Ovary (tissue), 9 donors: ENCODE measurements around the gene NEDD4L. TPM values are rescaled to one million over a fixed set of nuclear protein-coding genes. Genes with fewer than 3 reads are reported as not detected.

Experiments used
- DNase-seq, 5 donors: peaks; one replicate each; pipeline ENCODE4 v3.0.0-alpha.2; 2019 to 2020
- H3K27ac ChIP-seq, 2 donors: fragments of 200-600 bp; one replicate each; pipeline versions ENCODE4 v1.5.1 to v1.8.0; 2019 to 2022
- H3K27me3 ChIP-seq: fragments of 200-600 bp; one replicate; pipeline ENCODE4 v1.8.0; 2022
- H3K36me3 ChIP-seq: fragments of 200-600 bp; sonication (generic); one replicate; pipeline ENCODE4 v1.5.1; 2019
- H3K4me1 ChIP-seq: one replicate; pipeline ENCODE4 v1.8.1; 2013; ENCODE audit warnings: mild to moderate bottlenecking, moderate library complexity; ENCODE audit not compliant: insufficient read depth
- H3K4me3 ChIP-seq: fragments of 200-600 bp; sonication (generic); one replicate; pipeline ENCODE4 v1.5.1; 2017
- H3K9me3 ChIP-seq, 2 donors: fragments of 200-600 bp in 1 of 2; sonication (generic) in 1 of 2; one replicate each; pipeline versions ENCODE4 v1.5.1 to v1.8.1; 2013 to 2019; ENCODE audit warnings: mild to moderate bottlenecking in 1 of 2, moderate library complexity in 1 of 2
- CTCF ChIP-seq, 3 donors: fragments of 450-650 bp in 2 of 3; fragments of 200-600 bp in 1 of 3; IDR thresholded peaks; one replicate each; pipeline versions ENCODE4 v1.5.1 to v1.8.0; 2016 to 2022; ENCODE audit warnings: antibody characterized with exemption in 3 of 3, mild to moderate bottlenecking in 1 of 3
- EP300 ChIP-seq: sonication (generic); formaldehyde crosslinking; IDR thresholded peaks from one replicate; pipeline ENCODE4 v1.6.1; 2017; ENCODE audit warnings: antibody characterized with exemption
- POLR2A ChIP-seq: fragments of 450-650 bp; IDR thresholded peaks from one replicate; pipeline ENCODE4 v1.6.1; 2017; ENCODE audit warnings: antibody characterized with exemption, mild to moderate bottlenecking, moderate library complexity
- whole genome bisulfite sequencing, 3 donors: extraction: QIAGEN DNeasy Blood & Tissue Kit in 1 of 3; methylation state at CpG; one replicate each; pipeline versions ENCODE4 v1.1.5 to v1.1.7; 2013 to 2017; 5-methylcytosine and 5-hydroxymethylcytosine counted together
- intact Hi-C, 4 donors: fragments of 100-400 bp; cut with DNase I; formaldehyde crosslinking; loops; one replicate each; pipeline versions ENCODE4 v1.11.0 to v1.15.1; 2022 to 2023
- polyA plus RNA-seq, 2 donors: library from polyadenylated mRNA; stranded (reverse); fragments of 200-250 nt in 1 of 2; fragments of 350-450 nt in 1 of 2; fragmentation: Illumina TruSeq in 1 of 2; extraction: RNeasy Lipid Tissue Mini Kit (QIAGEN cat#74804) in 1 of 2; gene quantifications; one replicate each; pipeline ENCODE4 v1.2.3, GENCODE V29; 2013 to 2014
- total RNA-seq, 7 donors: library from RNA; depleted of rRNA in 2 of 7; stranded (reverse); fragments of >200 nt in 2 of 7; fragmentation: NEBNext Ultra II Directional in 3 of 7; extraction: Animal tissue kit (Norgen Biotek cat#: 25700) in 3 of 7; gene quantifications; one replicate each; pipeline versions ENCODE4 v1.1.0 to v1.2.4, GENCODE V29; 2016 to 2023
- donor health status: DM: no; HTN: no; CAD: no; lungs with moderate emphysema.
- donor health status: DM: no; HTN: no; CAD: no.
- donor health status: Bipolar disorder and iron deficiency.
- donor health status: DM: yes; HTN: yes; CAD: no.
- donor health status: DM: no; HTN: no; CAD: no.
- donor health status: DM: yes; HTN: yes; CAD: no.

Gene NEDD4L
- total and polyA plus RNA-seq, 9 donors, result 11.0 to 75.2 (median 18.2) TPM

DNA sequence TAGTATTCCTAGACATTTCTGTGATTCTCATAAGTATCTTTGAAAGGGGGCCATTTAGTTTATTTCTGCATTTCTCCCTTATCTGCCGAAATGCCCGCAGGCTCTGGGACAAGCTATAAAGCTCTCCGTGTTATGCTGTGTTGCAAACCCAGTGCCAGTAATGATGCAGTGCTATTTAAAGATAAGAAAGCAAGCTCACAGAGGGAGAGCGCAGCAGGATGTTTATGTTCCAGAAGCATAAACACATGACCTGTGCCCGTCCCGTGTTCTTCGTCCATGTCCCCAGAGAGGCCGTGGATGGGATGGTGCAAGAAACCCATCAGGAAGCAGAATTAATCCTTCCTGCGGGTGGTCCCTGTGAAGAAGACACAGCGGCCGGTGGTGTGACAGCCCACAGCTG is 99.4 kb downstream of the NEDD4L start:
- no peak for TF ChIP-seq EP300
- 11 to 30% (median 22%) methylated on average over 11 of the region's 11 CpGs for WGBS, 3 donors

GRCh38 chr18:58144106-58144505 is 100.1 kb downstream of the NEDD4L start:
- intact Hi-C loops, result no loop called here
- TF ChIP-seq CTCF (IDR thresholded peaks at IDR 0.05) (no peak), POLR2A (no peak), EP300 (no peak)
- no peak for DNase-seq
- no peaks in the 10 kb centered on the region for H3K9me3 ChIP-seq
- 85 to 89% (median 88%) methylated on average over 4 of the region's 4 CpGs for WGBS, 3 donors
- no peaks in the 10 kb centered on the region for H3K27me3 ChIP-seq
- H3K27ac ChIP-seq, result no peak overlapping the region
- H3K4me3 ChIP-seq, result no peak overlapping the region
- H3K4me1 ChIP-seq, result peaks cover 8% of the 10 kb centered on the region
- H3K36me3 ChIP-seq, result no peaks in the 10 kb centered on the region

More for the DNA sequence above, 99.4 kb downstream of the NEDD4L start:
- H3K9me3 ChIP-seq, result no peaks in the 10 kb centered on the region
- H3K27ac ChIP-seq, result no peak overlapping the region
- H3K36me3 ChIP-seq, result no peaks in the 10 kb centered on the region
- peaks cover 8% of the 10 kb centered on the region for H3K4me1 ChIP-seq
- no peak overlapping the region for H3K4me3 ChIP-seq
- H3K27me3 ChIP-seq, result no peaks in the 10 kb centered on the region
- intact Hi-C loops, result no loop called here
- no peak for DNase-seq

DNA sequence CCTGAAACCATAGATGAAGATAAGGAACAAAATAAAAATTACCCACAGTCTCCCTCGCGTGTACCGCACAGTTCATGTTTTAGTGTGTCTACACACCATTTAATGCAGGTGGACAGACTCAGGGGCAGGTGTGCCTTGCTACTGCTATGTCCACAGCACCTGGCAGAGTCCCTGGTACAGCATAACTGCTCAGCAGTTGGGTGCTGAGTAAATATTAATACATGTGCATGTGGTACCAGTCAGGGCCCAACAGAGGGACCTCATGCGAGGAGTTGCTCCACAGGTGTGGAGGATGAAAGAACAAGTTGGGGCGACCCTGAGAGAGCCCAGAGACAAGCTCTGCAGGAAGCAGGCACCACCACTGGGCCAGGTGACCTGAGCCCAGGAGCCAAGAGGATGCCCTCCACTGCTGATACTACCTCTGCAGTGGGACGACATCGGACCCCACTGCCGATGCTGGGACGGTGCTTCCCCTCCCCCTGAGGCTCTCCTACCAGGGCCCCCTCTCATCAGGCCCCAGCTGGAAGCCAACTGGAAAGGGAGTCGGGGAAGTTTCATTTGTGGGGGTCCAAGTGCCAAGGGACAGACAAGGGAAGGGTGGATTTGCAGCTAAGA is 100.8 kb downstream of the NEDD4L start:
- no peaks in the 10 kb centered on the region for H3K9me3 ChIP-seq
- no peak overlapping the region for H3K4me3 ChIP-seq
- no peak overlapping the region for H3K27ac ChIP-seq
- no peak for DNase-seq
- 91 to 93% (median 92%) methylated on average over 10 of the region's 10 CpGs for WGBS, 3 donors
- H3K4me1 ChIP-seq, result peaks cover 8% of the 10 kb centered on the region
- H3K36me3 ChIP-seq, result no peaks in the 10 kb centered on the region
- intact Hi-C loops, result no loop called here
- no peak for TF ChIP-seq CTCF (IDR thresholded peaks at IDR 0.05)
- TF ChIP-seq POLR2A, result no peak
- TF ChIP-seq EP300, result no peak
- no peaks in the 10 kb centered on the region for H3K27me3 ChIP-seq

GRCh38 chr18:58146099-58146498 is 102.1 kb downstream of the NEDD4L start:
- Histone ChIP-seq H3K27me3 (no peaks in the 10 kb centered on the region), H3K4me3 (no peak overlapping the region), H3K27ac (no peak overlapping the region), H3K9me3 (no peaks in the 10 kb centered on the region), H3K4me1 (peaks cover 8% of the 10 kb centered on the region), H3K36me3 (no peaks in the 10 kb centered on the region)
- 96 to 98% (median 97%) methylated on average over 8 of the region's 8 CpGs for WGBS, 3 donors
- TF ChIP-seq POLR2A, result no peak
- TF ChIP-seq EP300, result no peak
- TF ChIP-seq CTCF (IDR thresholded peaks at IDR 0.05), result no peak
- intact Hi-C loops, result no loop called here
- DNase-seq, result no peak

DNA sequence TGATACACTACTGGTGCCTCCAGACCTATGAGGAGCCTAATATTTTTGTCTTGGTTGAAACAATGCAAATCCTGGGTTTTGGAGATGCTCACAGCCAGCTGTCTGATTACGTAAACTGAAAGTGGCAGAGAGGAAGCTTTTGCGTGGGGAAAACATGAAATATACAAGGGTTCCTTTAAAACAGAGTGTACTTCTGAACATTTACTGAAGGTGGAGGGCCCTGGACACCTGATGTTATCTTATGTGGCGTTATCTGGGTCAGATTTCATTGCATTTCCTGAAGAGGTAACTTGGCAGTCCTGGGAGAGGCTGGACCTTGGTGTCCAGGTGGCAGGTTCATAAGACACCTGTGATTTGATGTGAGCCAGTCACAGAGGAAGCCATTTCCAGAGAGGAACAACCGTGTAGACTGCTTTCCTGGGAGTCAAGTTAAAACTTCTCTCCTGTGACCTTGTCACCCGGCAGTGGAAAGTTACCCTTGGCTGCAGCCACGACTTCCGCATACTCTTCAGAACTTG is 105.0 kb downstream of the NEDD4L start:
- no peak overlapping the region for H3K27ac ChIP-seq
- no peaks in the 10 kb centered on the region for H3K36me3 ChIP-seq
- WGBS, 3 donors, result 79 to 87% (median 82%) methylated on average over 7 of the region's 7 CpGs
- no peak overlapping the region for H3K4me3 ChIP-seq
- no peak for TF ChIP-seq POLR2A
- TF ChIP-seq CTCF (IDR thresholded peaks at IDR 0.05), result no peak
- no peak for TF ChIP-seq EP300
- peaks cover 4% of the 10 kb centered on the region for H3K4me1 ChIP-seq
- H3K27me3 ChIP-seq, result no peaks in the 10 kb centered on the region
- intact Hi-C loops, result no loop called here
- no peaks in the 10 kb centered on the region for H3K9me3 ChIP-seq
- no peak for DNase-seq
